ENCODE measurements around the gene GAA. TPM values are rescaled to one million over a fixed set of nuclear protein-coding genes. Genes with fewer than 3 reads are reported as not detected.

Gene GAA
- total and polyA plus RNA-seq, 10 of the 15 experiments (the other 5 are each of a cell fraction or from before 2014, with no cell fraction given) = 0.18 to 10.5 (median 4.1) TPM

GRCh38 chr17:80101011-80101945 lies at the start of gene GAA (continued):
- TF ChIP-seq ZNF592 (IDR thresholded peaks at IDR 0.05) (peak; percentile 50; the same call in 1 of the 2 replicates), PAX5 (IDR thresholded peaks at IDR 0.05; ENCODE audit: borderline replicate concordance, low read depth, low read length) (peak; percentile 32; the same call in 1 of the 2 replicates), YY1 (IDR thresholded peaks at IDR 0.05; ENCODE audit: low read depth, low read length) (peak; percentile 57; the same call in 1 of the 2 replicates), FOS (IDR thresholded peaks at IDR 0.05; ENCODE audit: borderline replicate concordance, extremely low read depth, insufficient read length) (peak; percentile 28), SMARCA5 (IDR thresholded peaks at IDR 0.05) (peak; percentile 97), USF1 (IDR thresholded peaks at IDR 0.05; ENCODE audit: borderline replicate concordance, extremely low read length, insufficient read depth, low read depth, low read length) (peak; percentile 99), SPI1 (IDR thresholded peaks at IDR 0.05; ENCODE audit: borderline replicate concordance, insufficient read depth, low read depth, low read length) (no peak), DPF2 (IDR thresholded peaks at IDR 0.05) (peak; percentile 88), ZBTB11 (CRISPR knock-in tag; IDR thresholded peaks at IDR 0.05) (peak; percentile 78), NR2C1 (IDR thresholded peaks at IDR 0.05) (peak; percentile 73), ETV6 (conservative IDR thresholded peaks at IDR 0.05 in 1 of 2, IDR thresholded peaks at IDR 0.05 in 1 of 2; ENCODE audit: borderline replicate concordance in 1 of 2, low read depth in 1 of 2) (no peak), CREM (IDR thresholded peaks at IDR 0.05; ENCODE audit: low read depth) (0 out of 2 replicates have a peak, but pooled peaks have one; percentile 24), LARP7 (IDR thresholded peaks at IDR 0.05) (peak; percentile 92), IRF3 (IDR thresholded peaks at IDR 0.05) (peak; percentile 73; the same call in 1 of the 2 replicates), SKIL (IDR thresholded peaks at IDR 0.05; ENCODE audit: low read depth, poor library complexity, severe bottlenecking) (no peak), NBN (IDR thresholded peaks at IDR 0.05) (0 out of 2 replicates have a peak, but pooled peaks have one; percentile 31)

Measured in GM12878 (cell line).